ENCODE measurements around the gene SNRPB. TPM values are rescaled to one million over a fixed set of nuclear protein-coding genes. Genes with fewer than 3 reads are reported as not detected.

Gene SNRPB
- total and polyA plus RNA-seq, 2 experiments from 2014 or later = 784 to 785 TPM

DNA sequence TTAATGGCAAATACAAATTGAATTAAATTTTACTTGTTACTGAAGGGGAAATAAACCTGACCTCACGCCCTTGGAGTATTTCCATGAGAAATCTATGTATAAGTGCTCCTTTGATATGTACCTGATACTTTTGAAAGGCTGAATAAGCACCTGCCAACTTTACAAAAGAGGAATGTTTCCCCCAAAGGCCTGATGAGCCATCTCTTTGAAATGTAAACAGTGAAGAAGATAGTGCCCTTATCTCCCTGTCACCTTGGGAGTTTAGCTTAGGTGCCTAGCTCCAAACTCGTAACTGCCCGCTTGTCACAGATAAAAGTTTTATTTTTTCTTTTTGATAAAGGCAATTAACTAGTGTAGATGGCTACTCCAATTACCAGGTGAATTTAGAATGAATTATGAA is 39.2 kb upstream of the SNRPB start:
- Histone ChIP-seq H4K20me1 (replicated peaks; ENCODE audit: insufficient read depth) (peaks cover 19% of the 10 kb centered on the region), H2AFZ (no peak overlapping the region), H3K4me2 (peak overlapping the region; percentile 79)

More for the DNA sequence above, 39.2 kb upstream of the SNRPB start:
- Mint-ChIP-seq H3K27ac (no peak overlapping the region), H3K4me1 (peaks cover 13% of the 10 kb centered on the region; the same call in 2 of the 3 replicates), H3K36me3 (ENCODE audit: low read depth) (no peaks in the 10 kb centered on the region), H3K4me3 (peak overlapping the region; percentile 10; the same call in 1 of the 3 replicates), H3K9me3 (no peaks in the 10 kb centered on the region), H3K27me3 (ENCODE audit: insufficient read depth, low read depth, poor library complexity) (peaks cover 77% of the 10 kb centered on the region)
- peaks cover 87% of the 10 kb centered on the region for H3K27me3 ChIP-seq (ENCODE audit: insufficient read depth)
- H3K9me2 ChIP-seq (ENCODE audit: insufficient read depth) = no peaks in the 10 kb centered on the region
- no peak overlapping the region for H3K27ac ChIP-seq (ENCODE audit: low read depth)
- no peaks in the 10 kb centered on the region for H3K79me2 ChIP-seq (replicated peaks; ENCODE audit: insufficient read depth)
- H3K4me3 ChIP-seq = peak overlapping the region; percentile 58
- H3K4me1 ChIP-seq (ENCODE audit: insufficient read depth) = peaks cover 5% of the 10 kb centered on the region; the same call in 1 of the 2 replicates
- ATAC-seq (peak; percentile 40), DNase-seq (ENCODE audit: low spot score) (peak; percentile 63)
- TF ChIP-seq ETS1 (IDR thresholded peaks at IDR 0.05) (no peak), EZH2phosphoT487 (IDR thresholded peaks at IDR 0.05; ENCODE audit: unreplicated experiment) (no peak), EZH2 (IDR thresholded peaks at IDR 0.05; ENCODE audit: low read depth, unreplicated experiment) (no peak), POLR2AphosphoS5 (IDR thresholded peaks at IDR 0.05; ENCODE audit: low read depth) (peak; percentile 40; the same call in 1 of the 2 replicates), NANOG (IDR thresholded peaks at IDR 0.05; ENCODE audit: borderline replicate concordance) (peak; percentile 56; the same call in 1 of the 2 replicates), CTCF (conservative IDR thresholded peaks at IDR 0.05; ENCODE audit: low read depth in 2 of 2) (no peak), ZNF114 (CRISPR knock-in tag; IDR thresholded peaks at IDR 0.05) (no peak), JUNB (IDR thresholded peaks at IDR 0.05; ENCODE audit: unreplicated experiment) (no peak), CREB1 (CRISPR knock-in tag; IDR thresholded peaks at IDR 0.05; ENCODE audit: low read depth) (no peak), STAT1 (IDR thresholded peaks at IDR 0.05; ENCODE audit: unreplicated experiment) (no peak), ZNF462 (CRISPR knock-in tag; IDR thresholded peaks at IDR 0.05) (no peak), ZNF331 (CRISPR knock-in tag; IDR thresholded peaks at IDR 0.05; ENCODE audit: low read depth) (no peak)
- TF ChIP-seq, protein P1, sequence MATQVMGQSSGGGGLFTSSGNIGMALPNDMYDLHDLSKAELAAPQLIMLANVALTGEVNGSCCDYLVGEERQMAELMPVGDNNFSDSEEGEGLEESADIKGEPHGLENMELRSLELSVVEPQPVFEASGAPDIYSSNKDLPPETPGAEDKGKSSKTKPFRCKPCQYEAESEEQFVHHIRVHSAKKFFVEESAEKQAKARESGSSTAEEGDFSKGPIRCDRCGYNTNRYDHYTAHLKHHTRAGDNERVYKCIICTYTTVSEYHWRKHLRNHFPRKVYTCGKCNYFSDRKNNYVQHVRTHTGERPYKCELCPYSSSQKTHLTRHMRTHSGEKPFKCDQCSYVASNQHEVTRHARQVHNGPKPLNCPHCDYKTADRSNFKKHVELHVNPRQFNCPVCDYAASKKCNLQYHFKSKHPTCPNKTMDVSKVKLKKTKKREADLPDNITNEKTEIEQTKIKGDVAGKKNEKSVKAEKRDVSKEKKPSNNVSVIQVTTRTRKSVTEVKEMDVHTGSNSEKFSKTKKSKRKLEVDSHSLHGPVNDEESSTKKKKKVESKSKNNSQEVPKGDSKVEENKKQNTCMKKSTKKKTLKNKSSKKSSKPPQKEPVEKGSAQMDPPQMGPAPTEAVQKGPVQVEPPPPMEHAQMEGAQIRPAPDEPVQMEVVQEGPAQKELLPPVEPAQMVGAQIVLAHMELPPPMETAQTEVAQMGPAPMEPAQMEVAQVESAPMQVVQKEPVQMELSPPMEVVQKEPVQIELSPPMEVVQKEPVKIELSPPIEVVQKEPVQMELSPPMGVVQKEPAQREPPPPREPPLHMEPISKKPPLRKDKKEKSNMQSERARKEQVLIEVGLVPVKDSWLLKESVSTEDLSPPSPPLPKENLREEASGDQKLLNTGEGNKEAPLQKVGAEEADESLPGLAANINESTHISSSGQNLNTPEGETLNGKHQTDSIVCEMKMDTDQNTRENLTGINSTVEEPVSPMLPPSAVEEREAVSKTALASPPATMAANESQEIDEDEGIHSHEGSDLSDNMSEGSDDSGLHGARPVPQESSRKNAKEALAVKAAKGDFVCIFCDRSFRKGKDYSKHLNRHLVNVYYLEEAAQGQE (IDR thresholded peaks at IDR 0.05; ENCODE audit: unreplicated experiment) = no peak
- no peaks in the 10 kb centered on the region for H3K36me3 ChIP-seq (ENCODE audit: insufficient read depth)
- H3F3A ChIP-seq (replicated peaks; ENCODE audit: low read depth) = no peaks in the 10 kb centered on the region
